ENCODE measurements around the gene EPHB3.

The EPHB3 gene

DNA sequence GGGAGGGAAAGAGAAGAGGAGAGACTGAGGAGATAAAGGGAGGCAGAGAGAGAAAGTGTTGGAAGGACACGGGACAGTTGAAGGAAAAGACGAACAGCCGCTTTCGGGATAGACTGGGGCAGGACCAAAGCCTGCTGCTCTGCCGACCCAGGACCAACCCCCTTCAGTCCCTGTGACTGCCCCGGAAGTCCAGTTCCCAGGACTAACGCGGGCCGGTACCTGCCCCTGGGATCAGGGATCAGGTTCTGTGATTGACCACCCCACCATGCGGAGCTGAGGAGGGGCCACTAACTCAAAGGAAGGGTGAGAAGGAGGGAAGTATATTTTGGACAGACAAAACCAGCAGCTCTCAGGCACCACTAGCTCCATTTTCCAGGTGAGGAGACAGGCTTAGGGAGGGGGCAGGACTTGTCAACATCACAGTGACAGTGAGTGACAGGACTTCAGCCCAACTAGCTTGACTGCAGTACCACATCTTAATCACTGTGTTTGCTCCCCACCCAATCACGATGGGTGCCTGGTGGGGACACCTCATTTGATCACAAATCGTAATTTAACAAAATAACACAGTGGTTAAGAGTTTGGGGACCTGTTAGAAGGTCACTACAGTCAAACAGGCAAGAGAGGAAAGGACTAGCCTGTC lies 9.8 kb upstream of the EPHB3 start:
- TF ChIP-seq TCF12 (IDR thresholded peaks at IDR 0.05; ENCODE audit: low read depth) (no peak), NFIC (IDR thresholded peaks at IDR 0.05) (no peak), CREB1 (IDR thresholded peaks at IDR 0.05; ENCODE audit: low read depth) (no peak), CEBPB (IDR thresholded peaks at IDR 0.05) (no peak), YY1 (IDR thresholded peaks at IDR 0.05; ENCODE audit: low read depth) (no peak), TEAD4 (IDR thresholded peaks at IDR 0.05) (no peak), RAD21 (IDR thresholded peaks at IDR 0.05; ENCODE audit: low read depth) (no peak), ZBTB7A (IDR thresholded peaks at IDR 0.05; ENCODE audit: low read depth) (no peak), EGR1 (IDR thresholded peaks at IDR 0.05) (no peak), TAF1 (IDR thresholded peaks at IDR 0.05; ENCODE audit: low read depth) (no peak)
- TF ChIP-seq, protein P1, sequence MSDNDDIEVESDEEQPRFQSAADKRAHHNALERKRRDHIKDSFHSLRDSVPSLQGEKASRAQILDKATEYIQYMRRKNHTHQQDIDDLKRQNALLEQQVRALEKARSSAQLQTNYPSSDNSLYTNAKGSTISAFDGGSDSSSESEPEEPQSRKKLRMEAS (IDR thresholded peaks at IDR 0.05), result no peak
- TF ChIP-seq, protein P2, sequence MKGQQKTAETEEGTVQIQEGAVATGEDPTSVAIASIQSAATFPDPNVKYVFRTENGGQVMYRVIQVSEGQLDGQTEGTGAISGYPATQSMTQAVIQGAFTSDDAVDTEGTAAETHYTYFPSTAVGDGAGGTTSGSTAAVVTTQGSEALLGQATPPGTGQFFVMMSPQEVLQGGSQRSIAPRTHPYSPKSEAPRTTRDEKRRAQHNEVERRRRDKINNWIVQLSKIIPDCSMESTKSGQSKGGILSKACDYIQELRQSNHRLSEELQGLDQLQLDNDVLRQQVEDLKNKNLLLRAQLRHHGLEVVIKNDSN (IDR thresholded peaks at IDR 0.05), result no peak

DNA sequence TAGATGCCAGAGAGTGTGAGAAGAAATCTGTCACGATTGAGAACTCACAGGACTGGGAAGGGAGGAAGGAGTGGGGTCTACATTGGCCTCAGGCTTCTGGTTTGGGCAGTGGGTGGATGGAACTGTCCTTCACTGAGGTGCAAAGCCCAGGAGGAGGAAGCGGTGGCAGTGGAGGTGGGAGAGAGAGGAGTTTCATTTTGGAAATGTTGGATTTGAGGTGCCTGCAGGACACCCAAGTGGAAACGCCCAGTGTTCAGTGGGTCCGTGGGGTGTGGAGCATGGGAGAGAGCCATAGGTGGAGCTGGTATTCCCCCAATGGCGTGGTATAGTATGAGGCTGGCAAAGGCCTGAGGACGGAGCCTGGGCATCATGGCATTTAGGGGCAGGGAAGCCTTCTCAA lies 9.3 kb upstream of the EPHB3 start:
- TF ChIP-seq, protein P2 (IDR thresholded peaks at IDR 0.05), result no peak
- TF ChIP-seq, protein P1 (IDR thresholded peaks at IDR 0.05), result no peak
- no peak for TF ChIP-seq RAD21 (IDR thresholded peaks at IDR 0.05; ENCODE audit: low read depth)
- TF ChIP-seq TCF12 (IDR thresholded peaks at IDR 0.05; ENCODE audit: low read depth), result no peak
- TF ChIP-seq, protein P3, sequence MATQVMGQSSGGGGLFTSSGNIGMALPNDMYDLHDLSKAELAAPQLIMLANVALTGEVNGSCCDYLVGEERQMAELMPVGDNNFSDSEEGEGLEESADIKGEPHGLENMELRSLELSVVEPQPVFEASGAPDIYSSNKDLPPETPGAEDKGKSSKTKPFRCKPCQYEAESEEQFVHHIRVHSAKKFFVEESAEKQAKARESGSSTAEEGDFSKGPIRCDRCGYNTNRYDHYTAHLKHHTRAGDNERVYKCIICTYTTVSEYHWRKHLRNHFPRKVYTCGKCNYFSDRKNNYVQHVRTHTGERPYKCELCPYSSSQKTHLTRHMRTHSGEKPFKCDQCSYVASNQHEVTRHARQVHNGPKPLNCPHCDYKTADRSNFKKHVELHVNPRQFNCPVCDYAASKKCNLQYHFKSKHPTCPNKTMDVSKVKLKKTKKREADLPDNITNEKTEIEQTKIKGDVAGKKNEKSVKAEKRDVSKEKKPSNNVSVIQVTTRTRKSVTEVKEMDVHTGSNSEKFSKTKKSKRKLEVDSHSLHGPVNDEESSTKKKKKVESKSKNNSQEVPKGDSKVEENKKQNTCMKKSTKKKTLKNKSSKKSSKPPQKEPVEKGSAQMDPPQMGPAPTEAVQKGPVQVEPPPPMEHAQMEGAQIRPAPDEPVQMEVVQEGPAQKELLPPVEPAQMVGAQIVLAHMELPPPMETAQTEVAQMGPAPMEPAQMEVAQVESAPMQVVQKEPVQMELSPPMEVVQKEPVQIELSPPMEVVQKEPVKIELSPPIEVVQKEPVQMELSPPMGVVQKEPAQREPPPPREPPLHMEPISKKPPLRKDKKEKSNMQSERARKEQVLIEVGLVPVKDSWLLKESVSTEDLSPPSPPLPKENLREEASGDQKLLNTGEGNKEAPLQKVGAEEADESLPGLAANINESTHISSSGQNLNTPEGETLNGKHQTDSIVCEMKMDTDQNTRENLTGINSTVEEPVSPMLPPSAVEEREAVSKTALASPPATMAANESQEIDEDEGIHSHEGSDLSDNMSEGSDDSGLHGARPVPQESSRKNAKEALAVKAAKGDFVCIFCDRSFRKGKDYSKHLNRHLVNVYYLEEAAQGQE (IDR thresholded peaks at IDR 0.05; ENCODE audit: low read depth), result no peak
- TF ChIP-seq EGR1 (IDR thresholded peaks at IDR 0.05), result no peak
- no peak for TF ChIP-seq YY1 (IDR thresholded peaks at IDR 0.05; ENCODE audit: low read depth)
- no peak for TF ChIP-seq TEAD4 (IDR thresholded peaks at IDR 0.05)
- no peak for TF ChIP-seq CEBPB (IDR thresholded peaks at IDR 0.05)
- no peak for TF ChIP-seq ZBTB7A (IDR thresholded peaks at IDR 0.05; ENCODE audit: low read depth)
- no peak for TF ChIP-seq NFIC (IDR thresholded peaks at IDR 0.05)
- no peak for TF ChIP-seq TAF1 (IDR thresholded peaks at IDR 0.05; ENCODE audit: low read depth)
- no peak for TF ChIP-seq CREB1 (IDR thresholded peaks at IDR 0.05; ENCODE audit: low read depth)

DNA sequence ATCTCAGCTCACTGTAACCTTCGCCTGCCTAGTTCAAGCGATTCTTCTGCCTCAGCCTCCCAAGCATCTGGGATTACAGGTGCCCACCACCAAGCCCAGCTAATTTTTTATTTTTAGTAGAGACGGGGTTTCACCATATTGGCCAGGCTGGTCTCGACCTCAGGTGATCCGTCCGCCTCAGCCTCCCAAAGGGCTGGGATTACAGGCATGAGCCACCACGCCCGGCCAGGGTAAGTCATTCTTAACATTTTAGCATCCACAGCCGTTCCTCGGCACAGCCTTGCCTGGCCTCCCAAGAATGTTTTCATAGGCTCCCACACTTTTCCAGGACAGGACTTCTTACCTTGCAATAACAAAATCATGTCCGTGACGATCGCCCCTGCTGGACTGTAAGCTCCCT lies 8.7 kb upstream of the EPHB3 start:
- TF ChIP-seq NFIC (IDR thresholded peaks at IDR 0.05) (no peak), TCF12 (IDR thresholded peaks at IDR 0.05; ENCODE audit: low read depth) (no peak), YY1 (IDR thresholded peaks at IDR 0.05; ENCODE audit: low read depth) (no peak), EP300 (IDR thresholded peaks at IDR 0.05; ENCODE audit: borderline replicate concordance) (no peak), CEBPB (IDR thresholded peaks at IDR 0.05) (no peak)
- TF ChIP-seq, protein P3 (IDR thresholded peaks at IDR 0.05; ENCODE audit: low read depth), result no peak
- TF ChIP-seq, protein P1 (IDR thresholded peaks at IDR 0.05), result no peak

DNA sequence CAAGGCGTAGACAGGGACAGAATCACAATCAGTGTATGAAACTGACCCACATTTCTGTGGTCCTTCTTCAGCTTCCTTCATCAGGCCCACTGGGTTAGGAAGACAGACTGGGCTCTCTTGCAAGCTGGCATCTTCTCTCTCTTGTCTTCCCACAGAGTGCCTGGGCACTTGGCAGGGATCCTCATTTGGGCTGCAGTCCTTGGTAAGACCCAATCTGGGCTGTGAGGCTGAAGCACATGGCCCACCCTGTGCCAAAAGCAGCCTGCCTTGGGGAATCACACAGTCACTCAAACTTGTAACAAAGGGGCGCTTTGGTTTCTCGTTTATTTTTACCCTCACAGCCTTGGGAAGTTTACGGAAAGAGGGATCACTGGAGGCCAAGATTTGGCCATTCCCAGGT lies 8.2 kb upstream of the EPHB3 start:
- TF ChIP-seq YY1 (IDR thresholded peaks at IDR 0.05; ENCODE audit: low read depth) (no peak), CREB1 (IDR thresholded peaks at IDR 0.05; ENCODE audit: low read depth) (no peak), ZBTB7A (IDR thresholded peaks at IDR 0.05; ENCODE audit: low read depth) (no peak), EGR1 (IDR thresholded peaks at IDR 0.05) (no peak), FOXM1 (IDR thresholded peaks at IDR 0.05; ENCODE audit: borderline replicate concordance, low read depth) (no peak), RAD21 (IDR thresholded peaks at IDR 0.05; ENCODE audit: low read depth) (no peak), TCF12 (IDR thresholded peaks at IDR 0.05; ENCODE audit: low read depth) (no peak)
- TF ChIP-seq, protein P2 (IDR thresholded peaks at IDR 0.05), result no peak
- TF ChIP-seq, protein P1 (IDR thresholded peaks at IDR 0.05), result no peak

DNA sequence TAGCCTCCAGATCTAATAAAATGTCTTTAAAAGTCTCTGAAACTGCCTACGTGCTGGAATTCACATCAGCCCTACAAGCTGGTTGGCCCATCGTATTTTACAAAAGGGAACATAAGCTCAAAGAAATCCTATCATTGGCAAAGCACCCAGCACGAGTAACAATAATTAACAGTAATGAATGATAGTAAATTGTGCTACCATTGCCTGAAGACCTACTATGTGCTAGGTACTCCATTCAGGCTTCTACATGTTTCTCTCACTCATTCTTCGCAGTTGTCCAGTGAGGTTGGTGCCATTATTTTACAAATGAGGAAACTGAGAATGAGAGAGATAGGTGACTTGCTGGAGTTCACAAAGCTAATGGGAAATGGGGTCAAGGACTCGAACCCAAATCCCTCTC lies 7.1 kb upstream of the EPHB3 start:
- TF ChIP-seq TCF12 (IDR thresholded peaks at IDR 0.05; ENCODE audit: low read depth), result no peak
- TF ChIP-seq CEBPB (IDR thresholded peaks at IDR 0.05), result no peak
- TF ChIP-seq TEAD4 (IDR thresholded peaks at IDR 0.05), result no peak
- no peak for TF ChIP-seq YY1 (IDR thresholded peaks at IDR 0.05; ENCODE audit: low read depth)
- no peak for TF ChIP-seq EP300 (IDR thresholded peaks at IDR 0.05; ENCODE audit: borderline replicate concordance)
- TF ChIP-seq, protein P2 (IDR thresholded peaks at IDR 0.05), result no peak
- no peak for TF ChIP-seq EGR1 (IDR thresholded peaks at IDR 0.05)
- TF ChIP-seq ZBTB7A (IDR thresholded peaks at IDR 0.05; ENCODE audit: low read depth), result no peak
- TF ChIP-seq RAD21 (IDR thresholded peaks at IDR 0.05; ENCODE audit: low read depth), result no peak
- TF ChIP-seq FOXM1 (IDR thresholded peaks at IDR 0.05; ENCODE audit: borderline replicate concordance, low read depth), result no peak
- TF ChIP-seq NFIC (IDR thresholded peaks at IDR 0.05), result no peak
- TF ChIP-seq CREB1 (IDR thresholded peaks at IDR 0.05; ENCODE audit: low read depth), result no peak
- TF ChIP-seq, protein P1 (IDR thresholded peaks at IDR 0.05), result no peak
- no peak for TF ChIP-seq TAF1 (IDR thresholded peaks at IDR 0.05; ENCODE audit: low read depth)
- TF ChIP-seq, protein P3 (IDR thresholded peaks at IDR 0.05; ENCODE audit: low read depth), result no peak
